ENCODE results near the gene CHIA.

CHIA gene

GRCh38 chr1:111253876-111254275 lies 36.8 kb upstream of the CHIA start:
- no peak overlapping the region for H3K4me3 ChIP-seq (ENCODE audit: low read depth, low read length)
- TF ChIP-seq CTCF (IDR thresholded peaks at IDR 0.05; ENCODE audit: borderline replicate concordance, insufficient read depth, low read depth, low read length) = no peak

- TF ChIP-seq CTCF (IDR thresholded peaks at IDR 0.05; ENCODE audit: borderline replicate concordance, insufficient read depth, low read depth, low read length) = no peak
- no peak overlapping the region for H3K4me3 ChIP-seq (ENCODE audit: low read depth, low read length)
These were observed 33.5 kb upstream of the CHIA start for GRCh38 chr1:111256988-111257658.

GRCh38 chr1:111267801-111268508 lies 22.7 kb upstream of the CHIA start:
- H3K4me3 ChIP-seq (ENCODE audit: low read depth, low read length) = no peak overlapping the region
- TF ChIP-seq CTCF (IDR thresholded peaks at IDR 0.05; ENCODE audit: borderline replicate concordance, insufficient read depth, low read depth, low read length) = no peak

GRCh38 chr1:111269825-111270406 lies 20.7 kb upstream of the CHIA start:
- H3K4me3 ChIP-seq (ENCODE audit: low read depth, low read length) = no peak overlapping the region
- no peak for TF ChIP-seq CTCF (IDR thresholded peaks at IDR 0.05; ENCODE audit: borderline replicate concordance, insufficient read depth, low read depth, low read length)

GRCh38 chr1:111270771-111271463 lies 19.7 kb upstream of the CHIA start:
- no peak overlapping the region for H3K4me3 ChIP-seq (ENCODE audit: low read depth, low read length)
- no peak for TF ChIP-seq CTCF (IDR thresholded peaks at IDR 0.05; ENCODE audit: borderline replicate concordance, insufficient read depth, low read depth, low read length)

- TF ChIP-seq CTCF (IDR thresholded peaks at IDR 0.05; ENCODE audit: borderline replicate concordance, insufficient read depth, low read depth, low read length) = no peak
- H3K4me3 ChIP-seq (ENCODE audit: low read depth, low read length) = no peak overlapping the region
These were observed 19.2 kb upstream of the CHIA start for GRCh38 chr1:111271464-111271801.
